SKM-1 (cell line): ENCODE measurements around the gene RALB.
"Not testable (repeated sequence)": the region's sequence is repeated elsewhere in the genome, so short reads cannot be mapped to it uniquely, and the experiment has no call there.

ENCODE experiments used
- DNase-seq: peaks from one replicate; lab custom pipeline; 2025; ENCODE audit not compliant: unreplicated experiment; lab: John Stamatoyannopoulos, UW

RALB gene

GRCh38 chr2:120241684-120242083 lies 11.0 kb upstream of the RALB start:
- DNase-seq: no peak

- no peak for DNase-seq
These were observed 9.4 kb upstream of the RALB start for GRCh38 chr2:120243211-120243610.

GRCh38 chr2:120243875-120244553 lies 8.6 kb upstream of the RALB start:
- DNase-seq: no peak

DNA sequence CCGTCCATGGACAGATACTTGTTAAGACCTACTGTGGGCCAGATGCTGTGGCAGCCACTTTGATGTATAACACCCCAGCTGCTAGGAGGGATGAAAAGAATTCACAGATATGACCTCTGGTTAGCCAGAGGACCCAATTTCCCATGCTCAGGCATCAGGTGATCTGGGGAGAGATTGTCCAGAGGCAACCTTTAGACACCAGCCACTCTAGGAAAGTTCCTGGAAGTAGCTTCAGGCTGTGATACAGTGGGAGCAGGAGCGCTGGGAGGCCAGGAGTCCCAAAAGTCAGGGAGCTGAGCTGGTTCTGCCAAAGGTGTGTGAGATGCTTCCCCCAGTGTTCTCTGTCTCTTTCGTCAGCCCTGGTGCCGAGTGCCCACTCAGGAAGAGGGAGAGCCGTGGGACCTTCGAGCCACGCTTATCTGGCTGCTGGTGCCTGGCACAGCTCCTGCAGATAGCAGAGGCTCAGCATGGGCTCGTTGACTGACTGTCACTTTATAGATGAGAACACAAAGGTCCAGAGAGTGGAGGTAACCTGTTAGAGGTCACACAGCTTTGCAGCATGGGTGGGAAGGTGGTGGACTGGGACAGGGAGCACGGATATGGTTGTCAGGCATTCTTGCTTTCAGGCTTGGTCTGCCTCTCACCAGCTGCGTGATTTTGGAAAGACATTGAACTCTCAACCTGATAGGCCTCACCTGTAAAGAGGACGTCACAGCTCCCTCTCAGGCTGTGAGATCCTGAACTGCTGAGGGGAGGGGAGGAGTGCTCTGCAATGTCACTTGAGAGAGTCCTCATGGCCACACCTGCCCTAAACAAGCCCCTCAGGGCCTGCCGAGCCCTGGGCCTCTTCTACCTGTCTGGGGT lies 7.8 kb upstream of the RALB start:
- DNase-seq: no peak

DNA sequence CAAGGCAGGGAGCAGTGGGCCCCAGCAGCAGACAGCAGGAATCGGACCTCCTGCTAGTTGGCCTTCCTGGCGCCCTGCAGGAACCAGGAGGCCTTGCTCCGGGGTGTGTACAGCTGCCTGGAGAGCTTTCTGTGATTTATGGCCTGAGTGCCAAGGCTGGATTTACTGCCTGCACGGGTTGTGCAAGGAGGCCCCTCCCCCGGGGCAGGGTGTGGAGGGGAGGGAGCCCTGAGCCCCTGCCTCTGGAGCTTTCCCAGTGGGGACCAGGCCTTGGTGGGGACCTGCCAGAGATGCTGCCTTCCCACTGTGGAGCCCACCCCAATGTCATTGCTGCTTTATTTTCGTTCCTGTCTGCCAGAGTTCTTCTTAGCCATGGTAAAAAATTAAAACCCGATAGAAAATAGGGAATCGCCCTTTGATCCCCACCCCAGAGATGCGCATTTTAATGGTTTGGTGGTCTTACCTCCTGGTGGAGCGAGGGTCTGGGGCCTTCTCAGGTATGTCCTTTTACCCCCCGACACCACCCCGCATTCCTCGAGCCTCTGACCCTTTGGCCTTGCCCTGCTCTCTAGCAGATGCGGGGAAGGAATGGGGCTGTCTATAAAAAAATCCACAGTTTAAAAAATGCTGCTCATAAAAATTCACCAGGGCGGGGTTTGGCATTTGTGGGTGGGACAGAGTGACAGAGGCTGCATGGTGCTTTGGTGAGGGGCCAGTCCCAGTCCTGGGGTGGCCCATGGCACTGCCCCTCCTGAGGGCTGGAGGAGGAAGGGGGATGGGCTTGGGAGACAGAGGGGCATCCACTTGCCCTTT lies 6.9 kb upstream of the RALB start:
- no peak for DNase-seq

DNA sequence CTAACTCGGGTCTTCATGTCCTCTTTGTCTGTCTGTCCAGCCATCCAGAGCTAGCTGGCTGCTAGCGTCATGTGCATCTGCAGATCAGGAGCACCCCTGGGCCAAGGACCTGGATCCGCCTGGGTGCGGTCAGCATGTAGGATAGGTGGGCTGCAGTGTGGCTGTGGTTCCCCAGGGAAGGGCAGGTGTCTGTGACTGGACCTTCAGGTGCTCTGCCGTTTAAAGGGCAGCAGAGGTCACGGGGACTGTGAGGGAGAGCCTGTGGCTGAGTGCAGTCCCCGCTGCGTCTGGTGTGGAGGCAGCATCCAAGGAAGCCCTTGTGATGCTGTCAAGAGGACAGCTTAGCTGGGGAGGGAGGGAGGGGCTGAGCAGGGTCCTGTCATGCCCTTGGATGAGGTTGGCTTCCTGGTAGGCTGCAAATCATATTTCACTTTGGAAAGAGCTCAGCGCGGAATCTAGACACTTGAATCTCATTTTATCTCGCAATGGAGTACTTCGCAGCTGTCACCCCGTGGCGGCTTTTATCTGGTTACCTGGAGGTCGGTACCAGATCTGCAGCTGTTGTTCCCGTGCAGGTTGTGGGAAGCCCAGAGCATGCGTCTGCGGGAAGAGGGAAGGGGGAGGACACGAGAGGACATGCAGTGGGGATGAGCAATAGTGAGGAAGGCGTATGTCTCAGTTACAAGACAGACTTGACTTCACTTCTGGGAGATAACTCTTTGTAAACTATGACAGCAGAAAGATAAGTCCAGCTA lies 5.9 kb upstream of the RALB start:
- no peak for DNase-seq

GRCh38 chr2:120247851-120248250 lies 4.8 kb upstream of the RALB start:
- no peak for DNase-seq

DNA sequence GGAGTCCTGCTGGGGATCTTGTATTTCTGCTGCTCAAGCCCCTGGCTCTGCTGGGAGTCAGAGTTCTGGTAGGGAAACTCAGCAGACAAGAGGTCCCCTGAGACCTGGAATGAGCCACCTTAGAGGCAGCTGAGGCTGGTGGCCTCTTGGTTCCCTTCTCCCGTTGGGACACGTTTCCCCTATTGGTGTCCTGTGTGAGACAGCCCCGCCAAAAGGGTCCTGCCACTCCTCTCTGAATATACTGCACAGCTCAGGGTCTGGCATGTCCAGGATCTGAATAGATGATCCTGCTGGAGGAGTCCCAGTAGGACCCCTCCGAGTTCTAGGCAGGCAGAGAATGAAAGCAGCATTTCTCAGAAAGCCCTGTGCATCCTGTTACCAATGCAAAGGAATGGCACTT lies 2.0 kb upstream of the RALB start:
- no peak for DNase-seq

- no peak for DNase-seq
These were observed 1.6 kb upstream of the RALB start for GRCh38 chr2:120251078-120251477.

DNA sequence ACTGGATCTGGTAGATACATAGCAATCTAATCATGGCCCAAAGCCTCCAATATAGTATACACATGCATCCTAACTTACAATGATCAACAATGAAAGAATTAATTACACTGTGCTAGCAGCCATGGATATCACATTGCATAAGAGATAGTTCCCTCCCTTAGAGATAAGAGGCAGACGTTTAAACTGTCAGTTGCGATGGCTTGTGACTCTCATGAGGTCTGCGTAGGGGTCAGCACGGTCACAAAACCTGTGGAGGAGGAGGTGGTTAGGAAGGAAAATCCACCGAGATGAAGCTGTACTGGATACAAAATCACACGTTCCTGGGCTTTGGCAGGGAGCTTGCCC lies 800 bp upstream of the RALB start:
- DNase-seq: no peak

- peak; percentile 83 for DNase-seq
These were observed 600 bp downstream of the RALB start for GRCh38 chr2:120253021-120253882.

DNA sequence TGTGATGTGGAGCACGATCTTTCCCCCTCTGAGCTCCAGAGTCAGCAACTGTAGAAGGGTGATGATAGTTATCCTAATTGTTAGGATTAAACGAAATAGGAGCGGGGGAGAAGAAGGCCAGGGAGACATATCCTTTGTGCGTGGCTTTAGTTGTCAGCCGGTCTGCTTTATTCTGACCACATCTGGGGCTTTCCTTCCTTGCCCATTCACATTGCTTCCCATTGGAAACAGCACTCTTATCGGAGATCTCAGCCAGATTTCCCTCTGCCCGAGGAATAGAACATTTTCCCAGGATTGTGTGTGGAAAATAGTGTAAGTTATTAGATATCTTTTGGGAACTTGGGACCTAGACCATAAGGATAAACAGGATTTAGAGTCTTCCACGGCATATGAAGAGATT lies 1.5 kb downstream of the RALB start:
- no peak for DNase-seq

DNA sequence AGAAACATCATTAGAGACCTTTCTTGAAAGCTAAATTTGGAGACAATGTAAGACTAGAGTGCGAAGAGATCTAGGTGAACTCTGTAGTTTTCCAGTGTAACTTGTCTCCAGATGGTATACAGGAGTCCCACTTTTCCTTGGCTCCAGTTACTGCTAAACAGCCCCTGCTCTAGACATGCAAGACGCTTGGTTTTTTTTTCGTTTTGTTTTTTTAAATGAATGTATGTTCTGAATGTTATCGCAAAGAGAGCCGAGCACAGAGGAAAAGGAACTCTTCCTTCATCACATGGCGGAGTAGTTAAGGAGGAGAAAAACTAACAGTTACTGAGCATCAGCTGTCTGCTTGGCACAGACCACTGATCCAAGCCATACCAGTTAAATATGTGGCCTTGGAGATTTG lies 2.4 kb downstream of the RALB start:
- DNase-seq: no peak

DNA sequence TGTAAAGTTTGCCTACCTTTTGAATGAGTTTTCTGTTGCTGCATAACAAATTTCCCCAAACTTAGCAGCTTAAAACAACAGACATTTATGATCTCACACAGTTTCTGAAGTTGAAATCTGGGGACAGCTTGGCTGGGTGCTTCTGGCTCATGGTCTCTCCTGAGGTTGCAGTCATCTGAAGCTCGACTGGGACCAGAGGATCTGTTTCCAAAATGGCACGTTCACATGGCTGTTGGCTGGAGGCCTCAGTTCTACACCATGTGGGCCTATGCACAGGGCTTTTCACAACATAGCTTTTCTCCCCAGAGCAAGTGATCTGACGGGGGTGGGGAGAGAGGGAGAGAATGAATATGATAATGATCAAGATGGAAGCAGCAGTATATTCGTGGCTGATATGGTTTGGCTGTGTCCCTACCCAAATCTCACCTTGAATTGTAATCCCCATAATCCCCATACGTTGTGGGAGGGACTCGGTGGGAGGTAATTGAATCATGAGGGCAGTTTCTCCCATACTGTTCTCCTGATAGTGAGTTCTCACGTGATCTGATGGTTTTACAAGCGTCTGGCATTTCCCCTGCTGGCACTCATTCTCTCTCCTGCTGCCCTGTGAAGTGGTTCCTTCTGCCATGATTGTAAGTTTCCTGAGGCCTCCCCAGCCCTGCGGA lies 3.5 kb downstream of the RALB start:
- no peak for DNase-seq

DNA sequence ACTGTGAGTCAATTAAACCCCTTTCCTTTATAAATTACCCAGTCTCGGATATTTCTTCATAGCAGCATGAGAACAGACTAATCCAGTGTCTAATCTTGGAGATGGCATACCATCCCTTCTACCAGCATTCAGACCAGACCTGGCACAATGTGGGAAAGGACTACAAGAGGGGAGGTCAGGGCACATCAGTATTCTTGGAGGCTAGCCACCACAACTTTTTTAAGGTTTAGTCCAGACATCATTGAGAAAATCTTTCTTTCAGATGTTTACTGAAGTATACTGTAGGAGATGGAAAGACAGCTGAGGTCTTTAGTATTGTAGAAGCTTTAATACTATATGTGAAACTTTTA lies 4.0 kb downstream of the RALB start:
- DNase-seq: no peak

GRCh38 chr2:120257522-120257921 lies 4.9 kb downstream of the RALB start:
- DNase-seq: no peak

DNA sequence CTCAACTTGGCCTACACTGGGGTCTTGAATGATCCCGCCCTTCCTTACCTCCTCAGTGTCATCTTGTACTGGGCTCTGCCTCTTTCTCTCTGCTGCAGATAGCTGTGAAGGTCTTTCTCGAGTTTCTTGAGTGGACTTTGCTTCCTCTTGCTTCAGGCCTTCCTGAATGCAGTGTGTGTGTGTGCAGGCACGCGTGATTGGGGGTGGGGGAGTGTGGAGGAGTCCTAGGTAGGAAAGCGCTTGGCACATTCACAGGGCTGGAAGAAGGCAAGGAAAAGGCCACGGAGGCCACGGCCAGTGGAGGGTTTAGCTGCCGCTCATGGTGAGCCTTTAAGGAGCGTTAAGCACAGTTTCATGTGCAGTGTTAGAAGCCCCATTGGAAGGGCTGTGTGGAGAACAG lies 5.5 kb downstream of the RALB start:
- DNase-seq: no peak

DNA sequence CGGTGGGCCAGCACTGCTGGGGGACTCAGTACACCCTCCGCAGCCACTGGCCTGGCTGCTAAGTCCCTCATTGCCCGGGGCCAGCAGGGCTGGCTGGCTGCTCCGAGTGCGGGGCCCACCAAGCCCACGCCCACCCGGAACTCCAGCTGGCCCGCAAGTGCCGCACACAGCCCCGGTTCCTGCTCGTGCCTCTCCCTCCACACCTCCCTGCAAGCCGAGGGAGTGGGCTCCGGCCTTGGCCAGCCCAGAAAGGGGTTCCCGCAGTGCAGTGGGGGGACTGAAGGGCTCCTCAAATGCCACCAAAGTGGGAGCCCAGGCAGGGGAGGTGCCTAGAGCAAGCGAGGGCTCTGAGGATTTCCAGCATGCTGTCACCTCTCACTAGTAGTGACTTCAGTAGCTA lies 7.3 kb downstream of the RALB start:
- DNase-seq: not testable (repeated sequence)

DNA sequence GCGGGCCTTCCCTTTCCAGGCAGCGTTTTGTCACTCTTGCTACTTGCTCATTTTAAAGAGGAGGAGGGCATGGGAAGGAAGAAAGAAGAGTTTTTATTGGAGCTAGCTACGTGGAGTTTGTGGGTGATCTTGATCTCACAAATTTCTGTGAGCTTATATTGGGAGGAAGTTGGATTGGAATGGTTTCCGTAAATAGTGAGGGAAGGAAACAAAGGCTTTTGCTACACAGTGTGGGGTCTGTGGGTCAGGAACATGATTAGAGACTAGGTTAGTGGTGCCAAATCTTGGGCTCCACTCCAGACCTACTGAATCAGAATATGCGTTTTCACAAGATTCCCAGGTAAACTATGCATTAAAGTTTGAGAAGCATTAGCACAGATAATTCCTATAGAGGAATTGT lies 8.1 kb downstream of the RALB start:
- no peak for DNase-seq
